DMS79 (cell line): ENCODE measurements around the gene FOXO3.

Experiments
- DNase-seq: peaks from one replicate; lab custom pipeline; 2025; lab: John Stamatoyannopoulos, UW

The FOXO3 gene

DNA sequence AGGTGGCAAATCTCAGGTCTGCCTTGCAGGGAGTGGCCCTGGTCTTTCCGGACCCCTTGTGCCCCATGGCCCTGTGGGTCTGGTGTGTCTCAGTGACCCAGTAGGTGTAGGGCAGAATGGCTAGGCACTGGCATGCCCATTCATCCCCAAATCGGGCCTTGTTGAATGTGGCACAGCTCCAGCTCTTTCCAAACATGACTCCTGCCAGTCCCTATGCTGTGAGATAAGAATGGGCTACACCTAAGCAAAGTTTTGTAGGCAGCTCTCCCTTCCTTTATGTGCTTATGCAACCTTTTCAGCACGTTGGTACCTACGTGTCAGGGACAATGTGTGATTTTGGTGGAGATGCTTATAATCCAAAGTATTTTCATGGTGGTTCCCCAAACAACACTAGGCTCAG, 33.9 kb downstream of the FOXO3 start:
- DNase-seq = no peak

DNA sequence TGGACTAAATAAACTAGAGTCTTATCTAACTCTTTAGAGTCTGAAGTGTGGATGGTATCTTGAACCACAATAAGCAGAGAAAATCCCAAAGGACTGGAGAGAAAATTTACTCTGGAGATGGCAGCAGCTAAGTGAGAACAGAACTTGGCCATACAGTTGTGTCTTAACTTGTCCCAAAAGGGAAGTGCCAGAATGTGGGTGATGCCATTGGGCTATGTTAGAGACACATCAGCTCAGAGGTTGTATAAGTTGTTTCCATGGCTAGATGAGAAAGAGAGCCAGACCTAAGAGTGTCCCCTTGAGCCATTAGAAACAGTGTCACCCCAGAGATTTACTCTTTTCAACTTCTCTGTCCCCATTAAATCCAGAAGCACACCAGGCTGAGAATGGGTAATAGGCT, 36.2 kb downstream of the FOXO3 start:
- no peak for DNase-seq

DNA sequence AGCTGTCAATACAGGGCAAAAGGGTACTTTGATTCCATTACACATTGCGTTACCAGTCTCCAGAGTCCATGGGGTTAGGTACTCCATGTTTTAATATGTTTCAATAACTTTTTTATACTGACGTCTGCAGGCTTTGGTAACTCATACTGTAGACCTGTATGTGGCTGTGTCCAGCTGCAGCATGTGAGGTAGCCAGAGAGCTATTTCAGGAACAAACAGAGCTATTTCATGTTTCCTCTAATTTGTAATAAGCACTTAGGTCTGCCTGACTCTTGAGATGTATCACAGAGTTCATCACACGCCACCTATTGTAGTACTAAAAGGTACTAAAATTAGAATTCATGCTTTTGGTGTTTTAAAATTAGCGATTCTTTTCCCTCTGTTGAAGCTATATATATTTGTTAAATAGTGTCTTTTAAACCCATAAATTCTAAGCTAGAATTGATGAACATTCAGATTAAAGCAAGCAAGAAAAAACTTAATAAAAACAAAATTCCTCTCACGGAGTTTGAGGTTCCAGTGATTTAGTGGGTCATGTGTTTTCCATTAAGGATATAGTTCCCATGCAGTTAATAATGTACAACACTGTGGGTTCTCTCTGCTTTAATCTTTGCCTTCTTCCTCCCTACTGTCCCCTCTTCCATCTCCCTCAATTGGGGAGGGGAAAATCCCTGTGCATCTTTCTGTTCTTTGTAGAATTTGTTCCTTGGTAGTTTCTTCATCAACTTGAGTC, 37.0 kb downstream of the FOXO3 start:
- DNase-seq = no peak

DNA sequence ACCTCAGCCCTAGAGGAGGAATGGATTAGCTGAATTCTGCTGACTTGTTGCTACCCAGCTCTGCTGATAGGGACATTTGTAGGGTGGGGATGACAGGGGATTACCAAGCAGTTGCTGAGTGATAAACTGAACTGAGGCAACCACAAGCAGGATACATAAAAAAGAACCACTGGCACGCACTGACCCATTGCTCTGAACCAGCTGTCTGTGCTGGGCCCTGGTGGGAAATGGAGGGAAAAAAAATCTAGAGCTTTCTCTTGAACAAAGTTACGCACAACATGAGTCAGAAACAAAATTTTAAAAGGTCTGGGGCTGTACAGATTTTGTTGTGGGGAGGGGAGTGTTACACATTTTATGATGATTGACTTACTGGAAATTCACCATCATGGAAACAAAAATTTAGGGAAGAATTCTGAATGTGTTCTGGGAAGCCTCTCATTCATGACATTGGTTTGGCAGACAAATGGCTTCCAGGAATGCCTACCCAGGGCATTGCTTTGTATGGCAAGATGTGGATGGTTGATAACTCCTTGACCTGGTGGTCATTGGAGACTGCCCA, 37.7 kb downstream of the FOXO3 start:
- DNase-seq = no peak

DNA sequence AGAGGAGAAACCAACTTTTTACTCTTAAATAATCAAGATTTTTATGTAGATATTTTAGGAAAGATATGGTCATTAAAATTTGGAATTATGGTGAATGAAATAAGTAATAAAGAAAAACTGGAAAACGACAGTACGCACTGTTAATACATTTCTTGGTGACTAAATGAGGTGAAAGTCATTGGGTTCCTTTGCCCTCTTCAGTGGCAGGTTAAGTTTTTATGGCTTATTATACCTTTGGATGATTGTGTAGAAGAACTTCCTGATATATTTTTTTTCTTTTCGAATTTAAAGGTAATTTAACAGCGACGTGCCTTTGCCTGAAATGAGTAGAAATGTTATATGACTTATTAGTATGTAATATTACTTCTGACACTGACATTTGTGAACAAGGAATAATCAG, 43.4 kb downstream of the FOXO3 start:
- no peak for DNase-seq

DNA sequence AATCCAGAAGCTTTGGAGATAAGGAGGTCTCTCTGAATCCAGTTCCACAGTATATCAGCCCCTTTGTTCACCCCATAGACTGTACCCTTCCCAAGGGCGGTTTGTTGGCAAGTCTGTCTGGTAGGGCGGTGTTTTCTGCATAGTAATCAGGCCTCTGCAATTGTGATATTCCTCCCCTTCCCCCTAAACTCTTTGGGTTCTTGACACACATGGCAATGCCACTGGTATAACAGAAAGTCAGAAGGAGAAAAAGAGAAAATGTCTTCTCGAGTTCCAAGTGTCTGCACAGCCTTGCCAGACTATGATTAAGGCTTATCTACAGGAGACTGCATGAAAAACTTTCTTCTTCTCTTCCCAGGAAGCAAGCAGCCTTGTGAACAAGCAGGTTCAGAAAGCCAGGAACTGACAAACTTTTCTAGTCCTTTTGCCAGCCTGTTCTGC, 45.6 kb downstream of the FOXO3 start:
- no peak for DNase-seq

DNA sequence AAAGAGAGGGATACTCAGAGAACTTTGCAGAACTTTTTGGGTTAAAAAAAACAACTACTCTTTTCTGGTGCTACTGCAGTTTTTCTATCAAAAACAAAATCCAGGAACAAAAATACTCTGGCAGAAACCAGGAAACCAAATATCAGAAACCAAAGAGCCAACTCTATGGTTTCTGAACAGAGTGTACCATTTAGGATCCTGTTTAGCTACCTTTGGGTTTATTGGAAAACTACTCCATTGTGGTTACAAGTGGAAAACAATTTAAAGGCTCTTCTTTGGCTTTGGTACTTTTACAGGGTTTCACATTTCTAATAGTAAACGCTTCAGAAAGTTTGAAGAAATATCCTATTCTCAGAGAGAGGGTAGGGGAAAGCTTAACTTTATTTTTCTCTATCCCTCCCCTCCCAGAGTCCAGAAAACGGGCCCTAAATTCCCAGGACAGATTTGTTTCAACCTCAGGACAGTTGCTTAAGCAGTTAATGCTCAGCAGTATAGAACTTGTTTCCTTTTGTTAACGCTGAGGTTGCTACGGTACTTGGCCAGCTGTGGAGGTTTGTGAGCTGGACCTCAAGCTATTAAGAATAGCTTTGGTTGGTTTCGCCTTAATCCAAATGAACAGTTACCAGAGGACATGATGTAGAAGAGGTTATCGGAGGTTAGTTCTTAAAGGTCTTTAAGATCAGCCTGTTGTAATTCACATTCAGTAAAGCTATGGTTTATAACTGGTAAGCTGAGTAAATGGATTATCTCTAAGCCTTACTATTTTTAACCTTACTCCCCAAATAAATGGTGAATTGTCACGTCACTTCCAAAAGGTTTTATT, 47.9 kb downstream of the FOXO3 start:
- no peak for DNase-seq

DNA sequence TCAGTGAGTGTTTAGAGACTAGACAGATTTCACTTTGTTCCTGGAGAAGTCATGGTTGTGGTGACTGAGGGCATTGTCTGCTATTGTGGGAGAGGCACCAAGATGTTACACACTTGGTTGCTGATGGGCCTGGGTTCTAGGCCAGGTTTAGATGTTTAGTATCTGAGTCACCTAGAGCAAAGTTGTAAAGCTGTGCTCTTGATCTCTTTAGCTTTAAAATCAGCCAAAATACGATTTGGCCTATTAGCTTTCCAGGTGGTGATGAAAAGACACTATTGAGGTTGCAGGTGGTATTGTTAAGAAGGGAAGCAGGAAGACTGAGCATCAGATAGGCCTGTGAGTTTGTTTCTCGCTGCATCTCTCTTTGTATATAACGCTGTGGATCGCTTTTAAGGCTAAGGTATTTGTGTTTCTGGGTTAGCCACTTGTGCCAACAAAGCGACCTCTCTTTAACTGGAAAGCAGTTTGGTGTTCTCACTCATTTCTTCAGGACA, 48.6 kb downstream of the FOXO3 start:
- DNase-seq = peak; percentile 3

DNA sequence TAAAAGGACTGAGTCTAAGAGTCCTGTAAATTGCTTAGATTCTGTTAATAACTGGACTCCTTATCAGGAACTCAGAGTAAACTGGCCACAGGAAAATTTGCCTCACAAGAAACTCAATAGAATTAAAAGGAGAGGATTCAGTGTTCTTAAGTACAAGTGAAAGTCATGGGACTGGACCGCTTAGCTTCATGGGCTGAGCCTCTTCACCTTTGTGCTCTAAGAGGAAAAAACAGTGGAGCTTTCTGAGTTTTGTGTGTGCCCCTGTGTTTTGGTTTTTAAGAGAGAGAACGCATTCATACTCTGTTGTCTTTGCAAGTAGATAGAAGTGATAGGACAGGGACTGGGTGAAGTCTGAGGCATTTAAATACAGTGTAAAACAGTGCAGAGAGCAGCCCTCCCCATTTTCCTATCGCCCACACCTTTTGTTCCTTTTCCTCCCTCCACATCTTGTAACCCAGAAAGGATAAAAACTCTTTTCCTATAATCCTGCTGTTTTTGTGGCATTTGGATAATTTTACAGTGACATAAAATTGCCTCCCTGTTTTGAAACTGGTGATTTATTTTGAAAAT, 49.6 kb downstream of the FOXO3 start:
- no peak for DNase-seq

DNA sequence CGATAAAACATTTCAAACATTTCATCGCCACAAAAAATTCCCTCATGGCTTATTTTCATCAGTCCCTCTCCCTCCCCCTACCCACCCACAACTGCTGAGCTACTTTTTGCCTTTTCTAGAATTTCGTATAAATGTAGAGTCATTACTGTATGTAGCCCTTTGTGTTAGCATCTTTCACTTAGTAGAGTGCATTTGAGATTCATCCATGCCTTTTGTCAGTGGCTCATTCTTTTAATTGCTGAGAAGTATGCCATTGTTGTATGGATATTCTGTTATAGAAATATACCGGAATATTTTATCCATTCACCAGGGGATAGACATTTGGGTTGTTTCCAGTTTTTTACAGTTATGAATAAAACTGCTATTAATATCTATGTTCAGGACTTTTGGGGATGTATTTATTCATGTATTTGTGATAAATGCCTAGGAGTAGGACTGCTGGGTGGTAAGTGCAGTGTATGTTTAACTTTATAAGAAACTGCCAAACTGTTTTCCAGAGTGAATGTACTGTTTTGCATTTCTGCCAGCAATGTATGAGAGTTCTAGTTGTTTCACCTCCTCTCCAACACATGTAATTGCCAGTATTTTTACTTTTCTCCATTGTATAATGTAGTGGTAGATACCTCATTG, 50.4 kb downstream of the FOXO3 start:
- no peak for DNase-seq

DNA sequence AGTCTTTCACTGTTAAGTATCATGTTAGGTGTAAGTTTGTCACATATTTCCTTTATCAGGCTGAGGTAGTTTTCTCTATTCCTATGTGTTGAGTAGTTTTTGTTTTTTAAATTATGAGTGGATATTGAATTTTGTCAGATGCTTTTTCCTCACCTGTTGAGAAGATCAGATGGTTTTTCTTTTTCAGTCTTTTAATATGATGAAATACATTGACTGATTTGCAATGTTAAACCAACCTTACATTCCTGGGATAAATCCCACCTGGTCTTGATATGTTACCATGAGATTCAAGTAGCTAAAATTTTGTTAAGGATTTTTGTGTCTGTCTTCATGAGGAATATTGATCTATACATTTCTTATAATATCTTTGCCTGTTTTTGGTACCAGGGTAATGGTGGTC, 52.1 kb downstream of the FOXO3 start:
- no peak for DNase-seq

DNA sequence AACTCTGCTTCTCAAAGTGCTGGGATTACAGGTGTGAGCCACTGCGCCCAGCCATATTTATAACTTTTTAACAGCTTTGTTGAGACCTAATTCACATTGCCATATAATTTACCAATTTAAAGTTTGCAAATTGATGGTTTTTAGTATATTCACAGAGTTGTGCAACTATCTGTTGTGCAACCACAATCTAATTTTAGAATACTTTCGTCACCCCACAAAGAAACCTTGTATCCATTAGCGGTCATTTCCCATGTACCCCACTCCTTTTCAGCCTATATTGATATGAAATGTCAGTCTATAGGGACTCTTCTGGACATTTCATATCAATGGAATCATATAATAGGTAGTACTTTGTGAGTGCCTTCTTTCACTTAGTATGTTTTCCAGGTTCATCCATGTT, 55.8 kb downstream of the FOXO3 start:
- DNase-seq = no peak

DNA sequence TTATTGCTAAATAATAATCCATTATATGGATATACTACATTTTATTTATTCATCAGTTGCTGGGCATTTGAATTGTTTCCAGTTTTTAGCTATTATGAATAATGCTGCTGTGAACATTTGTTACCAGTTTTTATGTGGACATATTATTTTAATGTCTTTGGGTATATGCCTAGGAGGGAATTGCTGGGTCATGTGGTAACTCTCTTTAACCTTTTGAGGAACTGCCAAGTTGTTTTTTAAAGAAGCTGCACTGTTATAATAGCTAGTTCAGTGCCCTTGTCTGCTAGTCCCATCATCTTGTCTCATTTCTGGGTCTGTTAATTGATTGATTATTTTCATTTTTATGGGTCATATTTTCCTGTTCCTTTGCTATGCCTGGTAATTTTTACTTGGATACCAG, 56.3 kb downstream of the FOXO3 start:
- DNase-seq = no peak

DNA sequence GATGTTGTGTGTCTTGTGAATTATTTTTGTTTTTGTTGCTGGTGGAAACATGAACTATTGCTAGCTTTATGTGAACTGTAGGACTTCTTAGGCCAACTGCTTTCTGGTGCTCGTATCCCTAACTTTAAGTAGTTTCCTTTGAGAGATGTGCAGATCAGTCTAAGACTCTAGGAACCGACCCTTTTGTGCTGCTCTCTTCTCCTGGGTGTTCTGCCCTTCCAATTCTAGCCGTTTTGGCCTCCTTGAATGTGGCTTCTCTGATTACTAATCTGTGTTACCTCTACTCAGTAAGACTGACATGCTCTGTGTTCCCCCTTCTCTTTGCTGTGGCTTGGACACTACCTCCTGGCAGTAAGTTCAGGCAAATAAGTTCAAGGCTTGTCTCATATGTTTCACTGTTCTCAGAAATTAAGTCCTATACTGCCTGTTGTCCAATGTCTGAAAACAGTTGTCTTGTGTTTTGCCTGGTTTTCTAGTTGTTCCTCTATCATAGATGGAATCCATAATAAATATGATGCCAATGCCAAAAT, 58.0 kb downstream of the FOXO3 start:
- DNase-seq = no peak

DNA sequence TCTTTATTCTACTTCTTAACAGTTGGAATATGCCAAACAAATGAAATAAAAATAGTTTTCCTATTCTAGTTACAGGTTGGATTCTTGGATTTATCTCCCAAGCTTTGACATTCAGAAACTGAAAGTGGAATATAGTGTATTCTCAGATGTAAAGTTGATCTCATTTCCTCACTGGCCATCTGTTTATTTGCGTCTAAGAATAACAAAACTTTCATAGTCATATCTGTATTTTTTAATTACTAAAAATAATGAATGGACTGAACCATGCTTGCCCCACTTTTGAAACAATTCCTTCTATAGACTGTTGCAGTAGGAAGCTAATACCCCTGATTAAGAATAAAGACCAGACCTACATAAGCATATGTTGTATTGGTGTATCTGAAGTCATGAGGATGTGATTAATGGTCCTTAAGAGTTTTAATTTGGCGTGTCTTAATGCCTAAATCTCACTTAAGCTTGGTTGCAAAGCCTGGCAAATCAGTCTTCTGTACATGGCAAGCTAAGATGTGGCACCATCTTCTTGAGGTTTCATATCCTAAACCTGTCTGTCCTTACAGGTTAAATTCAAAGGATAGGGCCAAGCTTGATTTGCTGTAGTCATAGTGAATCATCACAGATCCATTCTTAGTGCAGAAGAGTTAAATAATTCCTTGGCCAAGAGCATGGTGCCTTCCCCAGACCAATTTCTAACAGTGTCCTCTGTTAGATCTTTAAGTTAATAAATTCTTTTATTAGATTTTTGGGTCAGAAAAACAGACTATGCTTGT, 58.9 kb downstream of the FOXO3 start:
- DNase-seq = no peak

DNA sequence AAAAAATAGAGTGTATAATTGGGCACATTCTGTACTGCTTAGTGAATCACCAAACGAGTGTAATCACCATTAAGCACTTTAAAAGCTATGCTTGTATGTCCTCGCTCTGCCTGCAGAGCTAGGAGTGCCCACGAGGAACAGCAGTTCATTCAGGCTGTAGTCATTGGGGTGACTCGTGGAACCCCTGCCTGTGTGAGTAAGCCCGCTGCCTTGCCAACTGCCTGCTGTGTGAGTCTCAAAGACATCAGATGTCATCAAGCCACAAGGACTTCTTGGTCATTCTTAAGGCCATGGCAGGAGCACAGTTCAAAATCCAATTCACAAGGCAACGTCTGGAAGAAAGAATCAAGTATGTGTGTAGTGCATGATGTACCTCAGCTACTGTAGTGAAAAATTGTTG, 60.4 kb downstream of the FOXO3 start:
- no peak for DNase-seq

DNA sequence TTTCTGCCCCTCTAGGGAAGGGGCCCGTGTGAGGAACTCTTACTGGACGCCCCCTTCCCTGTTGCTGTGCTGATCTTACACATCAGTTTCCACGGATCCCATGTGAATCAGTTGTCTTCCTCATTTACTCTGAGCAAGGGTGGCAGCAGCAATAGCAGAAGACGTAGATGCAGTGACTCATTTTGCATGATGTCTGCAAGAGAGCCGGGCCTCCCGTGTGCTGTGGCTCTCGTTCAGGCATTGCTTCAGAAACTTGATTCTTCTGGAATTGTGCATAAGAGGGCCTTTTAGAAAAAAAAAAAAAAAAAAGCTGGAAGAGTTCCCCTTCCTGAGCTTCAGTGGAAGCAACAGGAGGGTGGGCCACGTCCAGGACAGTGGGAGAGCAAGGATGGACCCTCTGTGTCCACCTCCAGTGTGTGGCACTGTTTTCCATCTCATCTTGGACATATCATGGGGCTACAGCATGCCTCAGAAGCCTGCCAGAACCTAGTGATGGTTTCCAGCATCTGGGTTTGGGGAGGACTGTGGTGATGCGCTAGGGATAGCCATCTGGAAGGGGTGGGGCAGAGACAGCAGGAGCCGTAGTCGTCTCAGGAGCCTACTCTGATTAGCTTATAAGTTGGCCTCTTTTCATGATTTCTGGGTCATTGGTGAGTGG, 62.1 kb downstream of the FOXO3 start:
- no peak for DNase-seq

DNA sequence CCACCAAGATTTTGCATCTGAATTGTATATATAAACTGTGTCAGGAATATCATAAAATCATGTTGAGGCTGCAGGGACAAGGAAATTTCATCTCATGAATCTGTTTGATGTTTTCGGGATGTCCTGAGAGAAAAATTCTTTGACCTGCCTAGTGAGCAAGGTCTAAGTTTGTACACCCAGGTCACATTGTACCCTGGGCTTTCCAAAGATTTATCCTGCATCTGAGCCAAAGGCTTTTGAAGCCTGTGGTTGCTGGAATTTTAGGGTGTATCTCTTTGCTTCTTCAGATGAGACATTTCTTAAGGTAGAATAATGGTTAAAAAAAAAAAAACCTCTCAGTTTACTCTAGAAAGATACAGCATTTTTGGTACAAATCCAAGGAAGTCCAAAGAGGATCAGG, 63.3 kb downstream of the FOXO3 start:
- DNase-seq = no peak

DNA sequence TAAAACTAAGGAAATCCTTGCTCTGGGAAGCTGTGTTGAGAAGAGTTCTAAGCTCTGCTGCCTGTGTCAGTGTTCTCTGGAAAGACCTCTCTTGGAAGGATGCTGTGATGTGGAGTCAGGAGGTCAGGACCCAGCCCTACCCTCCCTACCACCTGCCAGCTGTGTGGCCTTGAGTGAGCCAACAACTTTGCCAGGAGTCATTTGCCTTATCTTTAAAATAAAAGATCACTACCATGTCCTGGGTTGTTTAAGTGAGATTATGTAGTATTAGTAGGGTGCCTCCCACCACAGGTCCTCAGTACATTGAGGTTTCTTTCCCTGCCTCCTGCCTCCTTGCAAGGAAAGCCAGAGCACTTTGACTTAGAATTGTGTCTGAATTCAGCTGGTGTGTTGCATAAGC, 64.9 kb downstream of the FOXO3 start:
- DNase-seq = no peak

DNA sequence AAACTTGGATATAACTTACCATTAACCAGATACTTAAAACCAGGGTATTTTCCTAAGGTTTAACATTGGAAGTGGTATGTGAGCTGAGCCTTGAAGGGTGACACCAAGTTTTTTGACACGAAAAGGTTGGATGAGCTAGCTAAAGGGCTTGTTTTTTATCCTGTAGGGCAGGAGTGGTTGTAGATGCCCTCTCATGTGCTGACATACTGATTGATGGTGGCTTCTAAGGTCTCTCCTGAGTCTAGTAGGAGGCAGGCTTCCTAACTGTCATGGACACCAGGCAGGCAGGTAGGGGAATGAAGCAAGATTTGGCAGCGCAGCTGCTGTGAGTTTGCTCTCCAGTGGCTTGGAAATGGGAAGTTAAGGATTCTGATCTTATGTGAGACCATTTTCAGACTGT, 66.1 kb downstream of the FOXO3 start:
- DNase-seq = no peak
